C4-2B (cell line): ENCODE measurements around the gene TFF1.

Experiments
- ZFX ChIP-seq: fragments of 450-650 bp; IDR thresholded peaks from 2 replicates; pipeline ENCODE4 v1.6.1; 2017
- TF ChIP-seq, protein P1 (sequence below): fragments of 450-650 bp; conservative IDR thresholded peaks from 2 replicates; pipeline ENCODE4 v1.5.1; 2017; ENCODE audit warnings: mild to moderate bottlenecking

DNA sequence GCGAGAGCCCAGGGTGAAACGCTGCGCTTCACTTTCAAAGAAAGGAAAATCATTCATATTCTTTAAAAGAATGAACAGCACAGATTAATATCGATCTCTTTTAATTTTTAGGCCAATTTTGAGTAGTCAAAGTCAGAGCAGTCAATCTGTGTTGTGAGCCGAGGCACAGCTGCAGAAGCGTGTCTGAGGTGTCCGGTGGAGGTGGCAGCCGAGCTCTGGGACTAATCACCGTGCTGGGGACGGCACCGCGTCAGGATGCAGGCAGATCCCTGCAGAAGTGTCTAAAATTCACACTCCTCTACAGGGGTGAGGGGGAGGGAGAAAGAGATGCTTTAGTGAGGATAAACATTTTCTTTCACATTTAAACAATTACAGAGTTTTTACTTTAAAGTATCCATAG is 4.1 kb downstream of the TFF1 start:
- TF ChIP-seq, protein P1, sequence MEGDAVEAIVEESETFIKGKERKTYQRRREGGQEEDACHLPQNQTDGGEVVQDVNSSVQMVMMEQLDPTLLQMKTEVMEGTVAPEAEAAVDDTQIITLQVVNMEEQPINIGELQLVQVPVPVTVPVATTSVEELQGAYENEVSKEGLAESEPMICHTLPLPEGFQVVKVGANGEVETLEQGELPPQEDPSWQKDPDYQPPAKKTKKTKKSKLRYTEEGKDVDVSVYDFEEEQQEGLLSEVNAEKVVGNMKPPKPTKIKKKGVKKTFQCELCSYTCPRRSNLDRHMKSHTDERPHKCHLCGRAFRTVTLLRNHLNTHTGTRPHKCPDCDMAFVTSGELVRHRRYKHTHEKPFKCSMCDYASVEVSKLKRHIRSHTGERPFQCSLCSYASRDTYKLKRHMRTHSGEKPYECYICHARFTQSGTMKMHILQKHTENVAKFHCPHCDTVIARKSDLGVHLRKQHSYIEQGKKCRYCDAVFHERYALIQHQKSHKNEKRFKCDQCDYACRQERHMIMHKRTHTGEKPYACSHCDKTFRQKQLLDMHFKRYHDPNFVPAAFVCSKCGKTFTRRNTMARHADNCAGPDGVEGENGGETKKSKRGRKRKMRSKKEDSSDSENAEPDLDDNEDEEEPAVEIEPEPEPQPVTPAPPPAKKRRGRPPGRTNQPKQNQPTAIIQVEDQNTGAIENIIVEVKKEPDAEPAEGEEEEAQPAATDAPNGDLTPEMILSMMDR: no peak
- no peak for TF ChIP-seq ZFX
